Smooth muscle cell (in vitro differentiated cells): ENCODE data around the gene UBE2E1. TPM values are rescaled to one million over a fixed set of nuclear protein-coding genes. Genes with fewer than 3 reads are reported as not detected.

Source experiments
- DNase-seq: peaks from one replicate; lab custom pipeline; 2025; ENCODE audit not compliant: unreplicated experiment; lab: John Stamatoyannopoulos, UW
- H2AFZ ChIP-seq: fragments of 200-600 bp; sonication (generic); 2 replicates; pipeline ENCODE4 v1.6.0; 2016; ENCODE audit warnings: antibody characterized with exemption, low read depth, mild to moderate bottlenecking
- H3F3A ChIP-seq: fragments of 200-600 bp; sonication (generic); 2 replicates; pipeline ENCODE4 v1.6.0; 2017; ENCODE audit warnings: antibody characterized with exemption, low read depth
- H3K27ac ChIP-seq: fragments of 200-600 bp; sonication (generic); 2 replicates; pipeline ENCODE4 v1.5.1; 2016; ENCODE audit warnings: low read depth, mild to moderate bottlenecking
- H3K27me3 ChIP-seq: fragments of 200-600 bp; sonication (generic); 2 replicates; pipeline ENCODE4 v1.6.1; 2016; ENCODE audit warnings: low read depth, mild to moderate bottlenecking
- H3K36me3 ChIP-seq: fragments of 200-600 bp; sonication (generic); 2 replicates; pipeline ENCODE4 v1.5.1; 2016; ENCODE audit warnings: low read depth
- H3K4me1 ChIP-seq: fragments of 200-600 bp; sonication (generic); 2 replicates; pipeline ENCODE4 v1.5.1; 2016; ENCODE audit warnings: low read depth
- H3K4me2 ChIP-seq: fragments of 200-600 bp; sonication (generic); 2 replicates; pipeline ENCODE4 v1.6.0; 2016; ENCODE audit warnings: mild to moderate bottlenecking
- H3K4me3 ChIP-seq: fragments of 200-600 bp; sonication (generic); 2 replicates; pipeline ENCODE4 v1.5.1; 2016; ENCODE audit warnings: mild to moderate bottlenecking
- H3K79me2 ChIP-seq: fragments of 200-600 bp; sonication (generic); 2 replicates; pipeline ENCODE4 v1.6.0; 2016; ENCODE audit warnings: low read depth, mild to moderate bottlenecking
- H3K9ac ChIP-seq: fragments of 200-600 bp; sonication (generic); 2 replicates; pipeline ENCODE4 v1.6.0; 2016; ENCODE audit warnings: low read depth
- H3K9me3 ChIP-seq: fragments of 200-600 bp; sonication (generic); replicated peaks from 2 replicates; pipeline ENCODE4 v1.5.1; 2016; ENCODE audit warnings: low read depth
- H4K20me1 ChIP-seq: fragments of 200-600 bp; sonication (generic); 2 replicates; pipeline ENCODE4 v1.6.0; 2016; ENCODE audit warnings: low read depth
- CTCF ChIP-seq: fragments of 200-600 bp; sonication (generic); IDR thresholded peaks from 2 replicates; pipeline ENCODE4 v1.5.1; 2017; ENCODE audit warnings: borderline replicate concordance, mild to moderate bottlenecking, antibody characterized with exemption; ENCODE audit not compliant: insufficient read depth, poor library complexity, severe bottlenecking
- WGBS: methylation state at CpG from one replicate; pipeline ENCODE4 v1.1.7; 2016; ENCODE audit warnings: low lambda C conversion rate; 5-methylcytosine and 5-hydroxymethylcytosine counted together
- polyA plus RNA-seq: library from polyadenylated mRNA; unstranded; fragments of >200 nt; fragmentation: Nextera tagmentation; extraction: Ambion mirVana; gene quantifications from 2 replicates; pipeline ENCODE4 v1.2.1, GENCODE V29; 2016
- total RNA-seq: library from RNA; depleted of rRNA; stranded (reverse); fragments of >200 nt; gene quantifications from 2 replicates; pipeline ENCODE4 v1.2.3, GENCODE V29; 2014

UBE2E1 gene
- total and polyA plus RNA-seq, 2 experiments from 2014 or later, result 13.3 to 128 TPM

GRCh38 chr3:23875113-23875725, 69.5 kb downstream of the UBE2E1 start:
- no peak for TF ChIP-seq CTCF
- Histone ChIP-seq H3K9me3 (no peaks in the 10 kb centered on the region), H3K27ac (peak overlapping the region; percentile 60), H3K36me3 (no peaks in the 10 kb centered on the region), H3F3A (peaks cover 3% of the 10 kb centered on the region), H2AFZ (no peak overlapping the region), H4K20me1 (peaks cover 73% of the 10 kb centered on the region), H3K4me1 (peaks cover 16% of the 10 kb centered on the region), H3K79me2 (peaks cover 51% of the 10 kb centered on the region), H3K4me2 (peak overlapping the region; percentile 20), H3K4me3 (no peak overlapping the region), H3K9ac (no peak overlapping the region), H3K27me3 (no peaks in the 10 kb centered on the region)
- no peak for DNase-seq
- WGBS, result 81% methylated on average over 4 of the region's 4 CpGs

- no peaks in the 10 kb centered on the region for H3K9me3 ChIP-seq
- no peak overlapping the region for H3K4me3 ChIP-seq
- H2AFZ ChIP-seq, result no peak overlapping the region
- no peak overlapping the region for H3K9ac ChIP-seq
- no peaks in the 10 kb centered on the region for H3K36me3 ChIP-seq
- no peak for TF ChIP-seq CTCF
- H3K27ac ChIP-seq, result peak overlapping the region; percentile 45
- peak overlapping the region; percentile 43 for H3K4me2 ChIP-seq
- H3K4me1 ChIP-seq, result peaks cover 16% of the 10 kb centered on the region
- no peaks in the 10 kb centered on the region for H3K27me3 ChIP-seq
- 95% methylated on average over 2 of the region's 2 CpGs for WGBS
- peaks cover 65% of the 10 kb centered on the region for H3K79me2 ChIP-seq
- peaks cover 88% of the 10 kb centered on the region for H4K20me1 ChIP-seq
- DNase-seq, result no peak
- H3F3A ChIP-seq, result peaks cover 3% of the 10 kb centered on the region
These were observed 71.2 kb downstream of the UBE2E1 start for GRCh38 chr3:23876923-23877322.

- Histone ChIP-seq H3K36me3 (no peaks in the 10 kb centered on the region), H2AFZ (no peak overlapping the region), H3K27ac (peak overlapping the region; percentile 45), H3K79me2 (peaks cover 62% of the 10 kb centered on the region), H3K9me3 (no peaks in the 10 kb centered on the region), H3K4me2 (peak overlapping the region; percentile 43), H3K27me3 (no peaks in the 10 kb centered on the region), H4K20me1 (peaks cover 93% of the 10 kb centered on the region), H3K9ac (no peak overlapping the region), H3K4me3 (no peak overlapping the region), H3K4me1 (peaks cover 16% of the 10 kb centered on the region), H3F3A (peaks cover 3% of the 10 kb centered on the region)
- 58% methylated on average over 5 of the region's 5 CpGs for WGBS
- DNase-seq, result no peak
- no peak for TF ChIP-seq CTCF
These were observed 71.7 kb downstream of the UBE2E1 start for GRCh38 chr3:23877329-23877980.
